Vagina (tissue), 2 donors: Measurements from ENCODE around the gene DNAH8. TPM values are rescaled to one million over a fixed set of nuclear protein-coding genes. Genes with fewer than 3 reads are reported as not detected.

Source experiments
- DNase-seq, 2 donors: peaks; one replicate each; pipeline ENCODE4 v3.0.0-alpha.2; 2017; ENCODE audit errors: extremely low spot score in 2 of 2
- H3K27ac ChIP-seq: fragments of 200-600 bp; sonication (generic); one replicate; pipeline ENCODE4 v1.5.1; 2019
- H3K27me3 ChIP-seq: fragments of 200-600 bp; sonication (generic); one replicate; pipeline ENCODE4 v1.5.1; 2019
- H3K36me3 ChIP-seq, 2 donors: fragments of 200-600 bp; sonication (generic); one replicate each; pipeline ENCODE4 v1.5.1; 2017 to 2019
- H3K4me1 ChIP-seq: fragments of 200-600 bp; sonication (generic); one replicate; pipeline ENCODE4 v1.5.1; 2019
- H3K4me3 ChIP-seq, 2 donors: fragments of 200-600 bp; sonication (generic); 1 replicate in 1 of 2; 2 replicates in 1 of 2; pipeline ENCODE4 v1.5.1; 2016 to 2019
- H3K9me3 ChIP-seq: fragments of 200-600 bp; sonication (generic); one replicate; pipeline ENCODE4 v1.5.1; 2019
- CTCF ChIP-seq, 3 experiments: fragments of 450-650 bp in 2 of 3; fragments of 200-600 bp in 1 of 3; sonication (generic) in 1 of 3; IDR thresholded peaks; one replicate each; pipeline ENCODE4 v1.5.1; 2017 to 2019; ENCODE audit warnings: antibody characterized with exemption in 3 of 3, mild to moderate bottlenecking in 2 of 3, moderate library complexity in 2 of 3
- POLR2A ChIP-seq, 2 donors: fragments of 450-650 bp; IDR thresholded peaks; one replicate each; pipeline ENCODE4 v1.6.1; 2017; ENCODE audit warnings: antibody characterized with exemption in 2 of 2, mild to moderate bottlenecking in 2 of 2, moderate library complexity in 2 of 2
- POLR2AphosphoS5 ChIP-seq, 2 donors: sonication (generic); formaldehyde crosslinking; IDR thresholded peaks; one replicate each; pipeline ENCODE4 v1.9.0; 2017; ENCODE audit warnings: antibody characterized with exemption in 2 of 2, mild to moderate bottlenecking in 2 of 2, low read depth in 1 of 2; ENCODE audit not compliant: insufficient read depth in 1 of 2
- intact Hi-C: fragments of 100-400 bp; cut with DNase I; formaldehyde crosslinking; loops from one replicate; pipeline ENCODE4 v1.15.1; 2023
- total RNA-seq: library from RNA; depleted of rRNA; stranded (reverse); fragments of >200 nt; gene quantifications from one replicate; pipeline ENCODE4 v1.2.3, GENCODE V29; 2016

Gene DNAH8
- total RNA-seq, 1 donor from 2014 or later = not detected

- TF ChIP-seq POLR2A (IDR thresholded peaks at IDR 0.05) (no peak), CTCF (IDR thresholded peaks at IDR 0.05) (no peak), POLR2AphosphoS5 (IDR thresholded peaks at IDR 0.05; ENCODE audit: insufficient read depth in 1 of 2, low read depth in 1 of 2) (no peak)
- no peaks in the 10 kb centered on the region for H3K36me3 ChIP-seq
- H3K4me1 ChIP-seq = no peaks in the 10 kb centered on the region
- no peak overlapping the region for H3K27ac ChIP-seq
- DNase-seq = no peak
- no peaks in the 10 kb centered on the region for H3K9me3 ChIP-seq
- intact Hi-C loops = no loop called here
- H3K27me3 ChIP-seq = no peaks in the 10 kb centered on the region
- H3K4me3 ChIP-seq = no peak overlapping the region
Measured at GRCh38 chr6:38857815-38858214, 142.7 kb downstream of the DNAH8 start.

GRCh38 chr6:38860041-38860440 lies 144.9 kb downstream of the DNAH8 start:
- H3K36me3 ChIP-seq = no peaks in the 10 kb centered on the region
- H3K27me3 ChIP-seq = no peaks in the 10 kb centered on the region
- H3K27ac ChIP-seq = no peak overlapping the region
- intact Hi-C loops = no loop called here
- no peak overlapping the region for H3K4me3 ChIP-seq
- H3K4me1 ChIP-seq = no peaks in the 10 kb centered on the region
- no peak for TF ChIP-seq CTCF (IDR thresholded peaks at IDR 0.05)
- no peak for DNase-seq
- H3K9me3 ChIP-seq = no peaks in the 10 kb centered on the region

GRCh38 chr6:38861926-38862401 lies 146.9 kb downstream of the DNAH8 start:
- intact Hi-C loops = no loop called here
- Histone ChIP-seq H3K9me3 (no peaks in the 10 kb centered on the region), H3K27me3 (no peaks in the 10 kb centered on the region), H3K36me3 (no peaks in the 10 kb centered on the region), H3K27ac (no peak overlapping the region), H3K4me1 (no peaks in the 10 kb centered on the region), H3K4me3 (no peak overlapping the region)
- DNase-seq = no peak
- TF ChIP-seq POLR2A (IDR thresholded peaks at IDR 0.05) (no peak), CTCF (IDR thresholded peaks at IDR 0.05) (no peak), POLR2AphosphoS5 (IDR thresholded peaks at IDR 0.05; ENCODE audit: insufficient read depth in 1 of 2, low read depth in 1 of 2) (no peak)

- intact Hi-C loops = no loop called here
- Histone ChIP-seq H3K27me3 (no peaks in the 10 kb centered on the region), H3K27ac (no peak overlapping the region), H3K4me1 (no peaks in the 10 kb centered on the region), H3K9me3 (no peaks in the 10 kb centered on the region), H3K36me3 (no peaks in the 10 kb centered on the region), H3K4me3 (no peak overlapping the region)
- no peak for TF ChIP-seq CTCF (IDR thresholded peaks at IDR 0.05)
- TF ChIP-seq POLR2A (IDR thresholded peaks at IDR 0.05) = no peak
- no peak for TF ChIP-seq POLR2AphosphoS5 (IDR thresholded peaks at IDR 0.05; ENCODE audit: insufficient read depth in 1 of 2, low read depth in 1 of 2)
- DNase-seq = no peak
Measured at GRCh38 chr6:38865521-38866174, 150.5 kb downstream of the DNAH8 start.

GRCh38 chr6:38867726-38868125 lies 152.6 kb downstream of the DNAH8 start:
- no peaks in the 10 kb centered on the region for H3K9me3 ChIP-seq
- H3K27me3 ChIP-seq = no peaks in the 10 kb centered on the region
- no peaks in the 10 kb centered on the region for H3K36me3 ChIP-seq
- no peak overlapping the region for H3K27ac ChIP-seq
- TF ChIP-seq POLR2AphosphoS5 (IDR thresholded peaks at IDR 0.05; ENCODE audit: insufficient read depth in 1 of 2, low read depth in 1 of 2) (no peak), CTCF (IDR thresholded peaks at IDR 0.05) (no peak), POLR2A (IDR thresholded peaks at IDR 0.05) (no peak)
- no peak overlapping the region for H3K4me3 ChIP-seq
- DNase-seq = no peak
- no peaks in the 10 kb centered on the region for H3K4me1 ChIP-seq
- intact Hi-C loops = no loop called here
